HepG2 (cell line): ENCODE measurements around the gene CSTPP1. TPM values are rescaled to one million over a fixed set of nuclear protein-coding genes. Genes with fewer than 3 reads are reported as not detected.

Experiments
- ATAC-seq: fragments of 200-7000 bp; cut with Tn5 transposase; 3 replicates; pipeline ENCODE4 v1.9.1; 2020; ENCODE audit warnings: mild to moderate bottlenecking, moderate library complexity
- BruUV-seq: library from RNA; stranded (reverse); fragments of 400-500 nt; replicated peaks from 2 replicates; lab custom pipeline; 2021; lab: Mats Ljungman, UMichigan
- CTCF ChIA-PET: fragments of 300-600 bp; formaldehyde crosslinking; extraction: SDS; loops from one replicate; lab custom pipeline; 2021; ENCODE audit warnings: low total read pairs, inconsistent platforms, low intra/inter-chr PET ratio; lab: Yijun Ruan, JAX
- POLR2A ChIA-PET: fragments of 350-600 bp; sonication (Branson Sonifier 250); formaldehyde crosslinking; loops from one replicate; lab custom pipeline; 2020; ENCODE audit warnings: antibody characterized with exemption, inconsistent platforms; lab: Yijun Ruan, JAX
- DNase-seq: peaks from one replicate; pipeline ENCODE4 v3.0.0-alpha.2; 2015; ENCODE audit warnings: low spot score
- FAIRE-seq: peaks from 3 replicates; lab custom pipeline; 2011; peaks lifted over from hg19 to GRCh38; lab: Jason Lieb, UNC
- H2AFZ ChIP-seq: one replicate; pipeline ENCODE4 v1.6.1; 2011; ENCODE audit warnings: low read length, inconsistent platforms
- H3K27ac ChIP-seq: fragments of 300-600 bp; 3 replicates; pipeline ENCODE4 v1.8.0; 2011; ENCODE audit warnings: mixed run types, mild to moderate bottlenecking, mixed read lengths, low read length, inconsistent platforms; ENCODE audit not compliant: insufficient read depth; ENCODE audit errors: extremely low read length
- H3K27me3 ChIP-seq, 2 experiments: fragments of 200-600 bp in 1 of 2; 2 replicates in 1 of 2; 3 replicates in 1 of 2; pipeline versions ENCODE4 v1.6.0 to v1.8.0; 2011; ENCODE audit warnings: low read length in 2 of 2, mild to moderate bottlenecking in 2 of 2, moderate library complexity in 2 of 2, inconsistent platforms in 1 of 2; ENCODE audit not compliant: insufficient read depth in 2 of 2, control insufficient read depth in 1 of 2
- H3K36me3 ChIP-seq, 2 experiments: fragments of 200-600 bp in 1 of 2; replicated peaks in 1 of 2; 2 replicates in 1 of 2; 3 replicates in 1 of 2; pipeline versions ENCODE4 v1.5.1 to v1.8.0; 2011; ENCODE audit warnings: low read length in 2 of 2, inconsistent platforms in 1 of 2; ENCODE audit not compliant: insufficient read depth in 2 of 2, control insufficient read depth in 1 of 2
- H3K4me1 ChIP-seq: 2 replicates; pipeline ENCODE4 v1.5.1; 2012; ENCODE audit warnings: low read length, inconsistent platforms; ENCODE audit not compliant: insufficient read depth
- H3K4me2 ChIP-seq: 2 replicates; pipeline ENCODE4 v1.6.0; 2011; ENCODE audit warnings: low read depth, low read length, inconsistent platforms
- H3K4me3 ChIP-seq, 3 experiments: fragments of 200-600 bp in 1 of 3; sonication (generic), shearing (Covaris generic) in 1 of 3; replicated peaks in 1 of 3; 2 replicates each; pipeline ENCODE4 v1.5.1; 2011 to 2016; ENCODE audit warnings: low read length in 3 of 3, inconsistent platforms in 2 of 3, low read depth in 2 of 3, mild to moderate bottlenecking in 2 of 3, control low read depth in 1 of 3, mixed read lengths in 1 of 3; ENCODE audit not compliant: insufficient read depth in 1 of 3
- H3K79me2 ChIP-seq: one replicate; pipeline ENCODE4 v1.6.1; 2011; ENCODE audit warnings: low read length, inconsistent platforms; ENCODE audit not compliant: insufficient read depth
- H3K9ac ChIP-seq: 2 replicates; pipeline ENCODE4 v1.6.0; 2011; ENCODE audit warnings: mild to moderate bottlenecking, low read depth, low read length, inconsistent platforms; ENCODE audit not compliant: insufficient read depth
- H3K9me3 ChIP-seq: 2 replicates; pipeline ENCODE4 v1.5.1; 2012; ENCODE audit warnings: mild to moderate bottlenecking, low read length
- H4K20me1 ChIP-seq: 2 replicates; pipeline ENCODE4 v1.6.0; 2011; ENCODE audit warnings: inconsistent platforms, mild to moderate bottlenecking, low read length, moderate library complexity; ENCODE audit not compliant: insufficient read depth
- KIAA2018 ChIP-seq: sonication (generic); formaldehyde crosslinking; IDR thresholded peaks from 2 replicates; pipeline ENCODE4 v1.5.0; 2020; ENCODE audit warnings: mild to moderate bottlenecking, missing genetic modification reagents, borderline replicate concordance
- MAZ ChIP-seq, 2 experiments: sonication (generic) in 1 of 2; formaldehyde crosslinking in 1 of 2; IDR thresholded peaks; 2 replicates each; pipeline versions ENCODE4 v1.5.0 to v1.6.1; 2012 to 2020; ENCODE audit warnings: low read depth in 2 of 2, mild to moderate bottlenecking in 2 of 2, borderline replicate concordance in 1 of 2, improper control_type of control experiment in 1 of 2, low read length in 1 of 2, missing genetic modification reagents in 1 of 2, moderate library complexity in 1 of 2
- ZNF274 ChIP-seq: sonication (generic); formaldehyde crosslinking; IDR thresholded peaks from 2 replicates; pipeline ENCODE4 v1.5.1; 2020; ENCODE audit warnings: mild to moderate bottlenecking, missing genetic modification reagents
- ZNF34 ChIP-seq: sonication (generic); formaldehyde crosslinking; IDR thresholded peaks from 2 replicates; pipeline ENCODE4 v1.4.0; 2020; ENCODE audit warnings: mild to moderate bottlenecking, missing genetic modification reagents, borderline replicate concordance
- ZNF609 ChIP-seq: sonication (generic); formaldehyde crosslinking; IDR thresholded peaks from 2 replicates; pipeline ENCODE4 v1.4.0; 2020; ENCODE audit warnings: mild to moderate bottlenecking, missing genetic modification reagents, borderline replicate concordance
- ZNF878 ChIP-seq: sonication (generic); formaldehyde crosslinking; IDR thresholded peaks from 2 replicates; pipeline ENCODE4 v1.8.1; 2023; ENCODE audit warnings: mild to moderate bottlenecking, missing genetic modification reagents, moderate library complexity
- WGBS: methylation state at CpG from one replicate; pipeline ENCODE4 v1.1.6; 2017; ENCODE audit warnings: low lambda C conversion rate; 5-methylcytosine and 5-hydroxymethylcytosine counted together
- in situ Hi-C: cut with HindIII; loops from 2 replicates; pipeline ENCODE4 v1.10.0; 2017; ENCODE audit warnings: low pct_unique_long_range_greater_than_20kb; ENCODE audit not compliant: extremely low pct_ligation_motif_present
- intact Hi-C: fragments of 100-400 bp; cut with micrococcal nuclease; formaldehyde crosslinking; loops from one replicate; pipeline ENCODE4 v1.10.0; 2022; ENCODE audit not compliant: unreplicated experiment
- polyA plus RNA-seq, 8 experiments: library from polyadenylated mRNA; depleted of rRNA in 3 of 8; stranded (reverse) in 7 of 8; unstranded in 1 of 8; fragments of >200 nt; fragmentation: Illumina TruSeq in 4 of 8; extraction: Trizol in 4 of 8; gene quantifications; 2 replicates each; pipeline versions ENCODE4 v1.2.1 to v1.2.3, GENCODE V29; 2011 to 2016; ENCODE audit warnings: low read depth in 4 of 8, missing spikeins in 1 of 8, mixed read lengths in 1 of 8; ENCODE audit not compliant: insufficient read depth in 1 of 8
- total RNA-seq, 5 experiments: library from RNA; depleted of rRNA; stranded (reverse); fragments of >200 nt; fragmentation: Illumina TruSeq; extraction: Trizol; gene quantifications; 2 replicates each; pipeline ENCODE4 v1.2.3, GENCODE V29; 2016; ENCODE audit warnings: low read depth in 1 of 5

CSTPP1 gene
- total and polyA plus RNA-seq, 2 of the 13 experiments (the other 11 are each of a cell fraction or from before 2014, with no cell fraction given) = 12.3 to 14.6 TPM

DNA sequence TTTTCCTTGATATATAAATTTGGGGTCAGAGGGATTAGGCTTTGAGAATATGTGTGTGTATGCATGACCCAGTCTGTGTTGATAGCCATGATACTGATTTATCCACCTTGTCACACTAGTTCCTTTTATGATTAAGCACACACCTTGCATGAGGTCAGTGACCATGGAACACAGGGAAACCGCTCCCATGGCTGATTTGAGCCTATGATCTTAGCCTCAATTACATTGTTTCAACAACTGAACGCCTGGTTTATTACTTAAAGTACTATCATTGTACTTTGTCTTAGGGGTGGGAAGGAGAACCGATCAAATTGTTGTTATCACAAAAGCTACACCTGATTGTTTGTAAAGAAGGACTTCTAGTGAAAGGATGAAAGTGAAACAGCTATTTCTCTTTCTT is 169.4 kb downstream of the CSTPP1 start:
- in situ Hi-C loops (no loop called here), intact Hi-C loops (no loop called here)
- no peak overlapping the region for H2AFZ ChIP-seq
- 0 out of 5 replicates have a peak, but pooled peaks cover 0 to 1% of the 10 kb centered on the region in 2 experiments for H3K36me3 ChIP-seq
- DNase-seq (no peak), ATAC-seq (no peak), FAIRE-seq (no peak)
- H3K9me3 ChIP-seq = no peaks in the 10 kb centered on the region
- no peaks in the 10 kb centered on the region for H4K20me1 ChIP-seq
- H3K79me2 ChIP-seq = no peaks in the 10 kb centered on the region
- no peaks in the 10 kb centered on the region for H3K27me3 ChIP-seq
- CTCF ChIA-PET = no interaction called here
- H3K9ac ChIP-seq = no peak overlapping the region
- no peaks in the 10 kb centered on the region for H3K4me1 ChIP-seq
- no TSS peak for BruUV-seq
- H3K4me3 ChIP-seq = no peak overlapping the region
- 82% methylated on average over 3 of the region's 3 CpGs for WGBS
- POLR2A ChIA-PET = no interaction called here
- H3K4me2 ChIP-seq = no peak overlapping the region
- no peak overlapping the region for H3K27ac ChIP-seq
- TF ChIP-seq ZNF34 (CRISPR knock-in tag) (no peak), ZNF274 (CRISPR knock-in tag) (no peak), ZNF878 (CRISPR knock-in tag) (no peak), KIAA2018 (no peak), ZNF609 (CRISPR knock-in tag) (no peak), MAZ (IDR thresholded peaks at IDR 0.05; ENCODE audit: borderline replicate concordance, low read depth, low read length) (no peak), MAZ (CRISPR knock-in tag; IDR thresholded peaks at IDR 0.05; ENCODE audit: low read depth) (no peak)
- TF ChIP-seq, all 625 proteins: peak for 0
